ENCODE results near the gene HIGD1C.

DNA sequence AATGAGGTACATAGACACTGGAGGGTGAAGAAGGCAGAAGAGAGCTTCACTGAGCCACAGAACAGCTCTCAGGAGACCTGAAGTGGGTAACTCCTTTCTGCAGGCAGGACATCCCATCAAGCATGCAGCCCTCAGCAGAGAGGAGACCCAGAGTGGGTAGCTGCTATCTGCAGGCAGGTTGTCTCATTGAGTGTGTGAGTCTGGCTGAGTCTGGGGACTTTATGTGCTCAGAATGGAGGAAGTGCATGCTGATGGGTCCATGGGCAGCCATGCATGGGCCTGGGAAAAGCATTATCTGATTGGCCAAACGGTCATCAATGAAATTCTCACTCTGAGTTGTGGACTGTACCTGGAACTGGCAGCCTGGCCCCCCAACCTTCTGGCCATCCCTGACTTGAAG is 14.7 kb upstream of the HIGD1C start:
- TF ChIP-seq, protein P1, sequence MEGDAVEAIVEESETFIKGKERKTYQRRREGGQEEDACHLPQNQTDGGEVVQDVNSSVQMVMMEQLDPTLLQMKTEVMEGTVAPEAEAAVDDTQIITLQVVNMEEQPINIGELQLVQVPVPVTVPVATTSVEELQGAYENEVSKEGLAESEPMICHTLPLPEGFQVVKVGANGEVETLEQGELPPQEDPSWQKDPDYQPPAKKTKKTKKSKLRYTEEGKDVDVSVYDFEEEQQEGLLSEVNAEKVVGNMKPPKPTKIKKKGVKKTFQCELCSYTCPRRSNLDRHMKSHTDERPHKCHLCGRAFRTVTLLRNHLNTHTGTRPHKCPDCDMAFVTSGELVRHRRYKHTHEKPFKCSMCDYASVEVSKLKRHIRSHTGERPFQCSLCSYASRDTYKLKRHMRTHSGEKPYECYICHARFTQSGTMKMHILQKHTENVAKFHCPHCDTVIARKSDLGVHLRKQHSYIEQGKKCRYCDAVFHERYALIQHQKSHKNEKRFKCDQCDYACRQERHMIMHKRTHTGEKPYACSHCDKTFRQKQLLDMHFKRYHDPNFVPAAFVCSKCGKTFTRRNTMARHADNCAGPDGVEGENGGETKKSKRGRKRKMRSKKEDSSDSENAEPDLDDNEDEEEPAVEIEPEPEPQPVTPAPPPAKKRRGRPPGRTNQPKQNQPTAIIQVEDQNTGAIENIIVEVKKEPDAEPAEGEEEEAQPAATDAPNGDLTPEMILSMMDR (conservative IDR thresholded peaks at IDR 0.05 in 1 of 2, IDR thresholded peaks at IDR 0.05 in 1 of 2; ENCODE audit: low read depth in 1 of 2, low read length in 2 of 2), result no peak
- TF ChIP-seq EZH2 (IDR thresholded peaks at IDR 0.05; ENCODE audit: low read length, missing control alignments), result no peak
